NB4 (cell line): ENCODE data around the gene CRACR2B.

ENCODE experiments used
- POLR2A ChIP-seq: IDR thresholded peaks from 2 replicates; pipeline ENCODE4 v1.6.1; 2011; ENCODE audit warnings: mild to moderate bottlenecking; ENCODE audit not compliant: insufficient read length; ENCODE audit errors: extremely low read depth
- TF ChIP-seq, protein P1 (sequence below): IDR thresholded peaks from one replicate; pipeline ENCODE4 v1.5.1; 2012; ENCODE audit warnings: low read depth, low read length

GRCh38 chr11:827146-827896 is 398 bp upstream of the CRACR2B start:
- TF ChIP-seq, protein P1, sequence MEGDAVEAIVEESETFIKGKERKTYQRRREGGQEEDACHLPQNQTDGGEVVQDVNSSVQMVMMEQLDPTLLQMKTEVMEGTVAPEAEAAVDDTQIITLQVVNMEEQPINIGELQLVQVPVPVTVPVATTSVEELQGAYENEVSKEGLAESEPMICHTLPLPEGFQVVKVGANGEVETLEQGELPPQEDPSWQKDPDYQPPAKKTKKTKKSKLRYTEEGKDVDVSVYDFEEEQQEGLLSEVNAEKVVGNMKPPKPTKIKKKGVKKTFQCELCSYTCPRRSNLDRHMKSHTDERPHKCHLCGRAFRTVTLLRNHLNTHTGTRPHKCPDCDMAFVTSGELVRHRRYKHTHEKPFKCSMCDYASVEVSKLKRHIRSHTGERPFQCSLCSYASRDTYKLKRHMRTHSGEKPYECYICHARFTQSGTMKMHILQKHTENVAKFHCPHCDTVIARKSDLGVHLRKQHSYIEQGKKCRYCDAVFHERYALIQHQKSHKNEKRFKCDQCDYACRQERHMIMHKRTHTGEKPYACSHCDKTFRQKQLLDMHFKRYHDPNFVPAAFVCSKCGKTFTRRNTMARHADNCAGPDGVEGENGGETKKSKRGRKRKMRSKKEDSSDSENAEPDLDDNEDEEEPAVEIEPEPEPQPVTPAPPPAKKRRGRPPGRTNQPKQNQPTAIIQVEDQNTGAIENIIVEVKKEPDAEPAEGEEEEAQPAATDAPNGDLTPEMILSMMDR, result no peak
- TF ChIP-seq POLR2A, result peak; percentile 30
